Fibroblast of lung (primary cell): ENCODE results near the gene RCL1.

ENCODE experiments used
- CTCF ChIP-seq, 2 donors: IDR thresholded peaks in 1 of 2; conservative IDR thresholded peaks in 1 of 2; 1 replicate in 1 of 2; 2 replicates in 1 of 2; pipeline ENCODE4 v1.5.1; 2011 to 2012; ENCODE audit warnings: low read length in 2 of 2, control low read depth in 1 of 2, inconsistent platforms in 1 of 2, low read depth in 1 of 2, mild to moderate bottlenecking in 1 of 2
- EZH2 ChIP-seq: IDR thresholded peaks from 2 replicates; pipeline ENCODE4 v1.5.1; 2012; ENCODE audit warnings: low read length, control low read depth, mild to moderate bottlenecking; ENCODE audit errors: missing control alignments

DNA sequence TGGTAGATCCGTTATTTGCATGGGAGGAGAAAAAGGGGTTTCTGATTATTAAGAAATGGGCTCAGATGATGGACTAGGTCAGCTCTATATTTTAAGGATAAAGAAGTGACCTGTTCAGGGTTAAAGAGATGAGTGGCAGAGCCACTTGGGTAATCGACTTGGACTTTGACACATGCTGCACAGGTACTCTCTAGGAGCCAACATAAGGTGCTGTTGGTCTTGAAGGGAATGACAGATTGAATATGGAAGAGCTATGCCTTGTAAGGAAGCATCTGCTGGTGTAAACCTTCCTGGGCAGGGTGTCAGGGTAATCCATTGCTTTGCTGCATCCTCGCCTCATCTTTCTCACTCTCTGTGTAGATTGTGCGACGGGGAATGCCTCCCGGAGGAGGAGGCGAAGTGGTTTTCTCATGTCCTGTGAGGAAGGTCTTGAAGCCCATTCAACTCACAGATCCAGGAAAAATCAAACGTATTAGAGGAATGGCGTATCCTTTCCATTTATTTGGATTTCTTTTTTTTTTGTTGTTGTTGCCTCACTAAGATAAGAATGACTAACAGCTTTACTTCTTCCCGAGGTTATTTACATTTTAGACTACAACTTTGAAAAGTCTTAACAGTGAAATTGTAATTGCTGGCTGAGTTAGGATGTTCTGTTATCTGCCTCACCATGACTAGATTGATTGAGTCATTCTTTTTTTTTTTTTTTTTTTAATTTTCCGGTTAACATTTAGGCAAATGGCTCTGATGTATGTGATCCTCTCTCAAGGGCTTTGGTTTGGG lies 41.2 kb downstream of the RCL1 start:
- TF ChIP-seq CTCF (conservative IDR thresholded peaks at IDR 0.05 in 1 of 2, IDR thresholded peaks at IDR 0.05 in 1 of 2; ENCODE audit: low read depth in 1 of 2, low read length in 2 of 2) (no peak), EZH2 (no peak)
